SK-N-SH treated with all-trans-retinoic acid at 6 μM for 48 hours (cell line): ENCODE measurements around the gene TNFRSF21.
A peak's percentile ranks its signal among the peaks of the same experiment; 100 is the strongest.

Experiments
- ATAC-seq: fragments of 200-7000 bp; cut with Tn5 transposase; 3 replicates; pipeline ENCODE4 v1.9.1; 2020; ENCODE audit warnings: mild to moderate bottlenecking, moderate library complexity
- ARNTL ChIP-seq: fragments of 450-650 bp; formaldehyde crosslinking; IDR thresholded peaks from 2 replicates; pipeline ENCODE4 v1.5.0; 2020; ENCODE audit warnings: low read depth, mild to moderate bottlenecking, moderate library complexity, borderline replicate concordance
- BACH2 ChIP-seq: fragments of 250-450 bp; sonication (Bioruptor Pico); IDR thresholded peaks from 2 replicates; pipeline ENCODE4 v1.9.0; 2021; ENCODE audit warnings: mild to moderate bottlenecking, borderline replicate concordance
- CREB5 ChIP-seq: fragments of 250-450 bp; sonication (Bioruptor Pico); IDR thresholded peaks from 2 replicates; pipeline ENCODE4 v1.5.1; 2020; ENCODE audit warnings: low read depth, mild to moderate bottlenecking, moderate library complexity
- CSDC2 ChIP-seq: fragments of 250-450 bp; sonication (Bioruptor Pico); IDR thresholded peaks from 2 replicates; pipeline ENCODE4 v1.5.0; 2020; ENCODE audit warnings: mild to moderate bottlenecking, moderate library complexity
- CSRNP3 ChIP-seq: fragments of 250-450 bp; sonication (Bioruptor Pico); IDR thresholded peaks from 2 replicates; pipeline ENCODE4 v1.5.1; 2021; ENCODE audit warnings: mild to moderate bottlenecking, moderate library complexity
- ESRRG ChIP-seq: fragments of 250-450 bp; sonication (Bioruptor Pico); IDR thresholded peaks from 2 replicates; pipeline ENCODE4 v1.6.1; 2021; ENCODE audit warnings: mild to moderate bottlenecking
- GLIS3 ChIP-seq: fragments of 250-450 bp; sonication (Bioruptor Pico); IDR thresholded peaks from 2 replicates; pipeline ENCODE4 v1.5.0; 2020; ENCODE audit warnings: mild to moderate bottlenecking, moderate library complexity
- ISL1 ChIP-seq: fragments of 250-450 bp; sonication (Bioruptor Pico); IDR thresholded peaks from 2 replicates; pipeline ENCODE4 v2.1.2; 2022; ENCODE audit warnings: mild to moderate bottlenecking, moderate library complexity
- POU6F1 ChIP-seq: fragments of 250-450 bp; sonication (Bioruptor Pico); IDR thresholded peaks from 2 replicates; pipeline ENCODE4 v1.8.0; 2021; ENCODE audit warnings: low read depth, mild to moderate bottlenecking, moderate library complexity, borderline replicate concordance
- PPARA ChIP-seq: fragments of 250-450 bp; sonication (Bioruptor Pico); IDR thresholded peaks from 2 replicates; pipeline ENCODE4 v1.5.0; 2020; ENCODE audit warnings: mild to moderate bottlenecking, borderline replicate concordance
- SNAI2 ChIP-seq: fragments of 250-450 bp; sonication (Bioruptor Pico); IDR thresholded peaks from 2 replicates; pipeline ENCODE4 v1.5.0; 2020; ENCODE audit warnings: mild to moderate bottlenecking, moderate library complexity
- TCF4 ChIP-seq: fragments of 250-450 bp; sonication (Bioruptor Pico); IDR thresholded peaks from 2 replicates; pipeline ENCODE4 v1.8.0; 2021; ENCODE audit warnings: mild to moderate bottlenecking, moderate library complexity, borderline replicate concordance
- TOX ChIP-seq: fragments of 250-450 bp; sonication (Bioruptor Pico); IDR thresholded peaks from 2 replicates; pipeline ENCODE4 v1.8.0; 2021; ENCODE audit warnings: mild to moderate bottlenecking, moderate library complexity, borderline replicate concordance
- ZC3H10 ChIP-seq: fragments of 250-450 bp; sonication (Bioruptor Pico); IDR thresholded peaks from 2 replicates; pipeline ENCODE4 v1.5.1; 2021; ENCODE audit warnings: mild to moderate bottlenecking, moderate library complexity
- ZFP3 ChIP-seq: fragments of 250-450 bp; sonication (Bioruptor Pico); IDR thresholded peaks from 2 replicates; pipeline ENCODE4 v1.5.0; 2020; ENCODE audit warnings: mild to moderate bottlenecking, moderate library complexity
- ZFP30 ChIP-seq: fragments of 450-650 bp; formaldehyde crosslinking; IDR thresholded peaks from 2 replicates; pipeline ENCODE4 v1.5.0; 2022; ENCODE audit warnings: mild to moderate bottlenecking, moderate library complexity
- ZNF565 ChIP-seq: fragments of 450-650 bp; formaldehyde crosslinking; conservative IDR thresholded peaks from 2 replicates; pipeline ENCODE4 v1.5.0; 2020; ENCODE audit warnings: low read depth, mild to moderate bottlenecking, moderate library complexity
- ZNF70 ChIP-seq: fragments of 450-650 bp; formaldehyde crosslinking; IDR thresholded peaks from 2 replicates; pipeline ENCODE4 v1.5.0; 2020; ENCODE audit warnings: mild to moderate bottlenecking, moderate library complexity
- ZNF8 ChIP-seq: fragments of 450-650 bp; formaldehyde crosslinking; IDR thresholded peaks from 2 replicates; pipeline ENCODE4 v1.5.0; 2020; ENCODE audit warnings: mild to moderate bottlenecking, moderate library complexity
- TF ChIP-seq, protein P1 (sequence below): fragments of 250-450 bp; sonication (Bioruptor Pico); IDR thresholded peaks from 2 replicates; pipeline ENCODE4 v1.8.0; 2020; ENCODE audit warnings: mild to moderate bottlenecking, moderate library complexity, borderline replicate concordance

Gene TNFRSF21

GRCh38 chr6:47203266-47203937 lies 106.3 kb downstream of the TNFRSF21 start:
- ATAC-seq = no peak
- no peak for TF ChIP-seq ZC3H10 (CRISPR knock-in tag)
- TF ChIP-seq BACH2 (CRISPR knock-in tag) = no peak
- no peak for TF ChIP-seq ZFP3 (CRISPR knock-in tag)
- TF ChIP-seq CSDC2 (CRISPR knock-in tag) = no peak
- no peak for TF ChIP-seq GLIS3 (CRISPR knock-in tag)
- no peak for TF ChIP-seq ISL1 (CRISPR knock-in tag)
- no peak for TF ChIP-seq POU6F1 (CRISPR knock-in tag)
- TF ChIP-seq PPARA (CRISPR knock-in tag) = no peak

DNA sequence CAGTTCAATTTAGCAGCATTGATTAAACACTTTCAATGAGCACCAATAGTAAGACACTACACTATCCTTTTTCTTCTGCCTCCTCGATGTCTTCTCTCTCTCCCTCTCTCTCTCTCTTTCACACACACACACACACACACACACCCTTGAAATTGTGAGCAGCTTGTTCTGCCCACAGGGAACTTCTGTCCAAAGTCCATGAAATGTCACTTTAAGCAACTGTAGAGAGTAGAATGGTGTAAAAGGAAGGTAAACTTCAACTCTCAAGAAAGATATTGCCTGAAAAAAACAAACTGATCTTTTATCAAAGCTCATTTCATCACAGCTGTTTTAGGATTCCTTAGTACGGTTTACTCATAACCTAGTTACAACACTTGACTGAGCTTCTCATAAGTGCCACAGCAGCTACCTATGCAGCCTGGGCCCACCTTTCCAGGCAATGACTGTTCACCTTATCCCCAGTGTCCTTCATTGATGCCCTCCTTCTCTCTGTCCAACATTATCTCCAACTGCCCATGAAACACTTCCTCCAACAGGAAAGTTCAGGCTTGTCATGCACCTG lies 107.0 kb downstream of the TNFRSF21 start:
- no peak for TF ChIP-seq ARNTL (CRISPR knock-in tag)
- ATAC-seq = no peak

- no peak for ATAC-seq
- TF ChIP-seq ISL1 (CRISPR knock-in tag) = peak; percentile 45
- no peak for TF ChIP-seq ZNF565 (CRISPR knock-in tag)
These were observed 109.0 kb downstream of the TNFRSF21 start for GRCh38 chr6:47200536-47201334.

- ATAC-seq = no peak
- TF ChIP-seq POU6F1 (CRISPR knock-in tag) (no peak), TCF4 (CRISPR knock-in tag) (no peak), CREB5 (CRISPR knock-in tag) (no peak), ZNF565 (CRISPR knock-in tag) (no peak), PPARA (CRISPR knock-in tag) (no peak), TOX (CRISPR knock-in tag) (no peak), BACH2 (CRISPR knock-in tag) (no peak), ZNF8 (CRISPR knock-in tag) (no peak), ZC3H10 (CRISPR knock-in tag) (no peak), CSRNP3 (CRISPR knock-in tag) (no peak), ZFP30 (CRISPR knock-in tag) (no peak), ESRRG (CRISPR knock-in tag) (no peak), ZFP3 (CRISPR knock-in tag) (no peak), ZNF70 (CRISPR knock-in tag) (no peak), GLIS3 (CRISPR knock-in tag) (no peak), SNAI2 (CRISPR knock-in tag) (no peak), ARNTL (CRISPR knock-in tag) (no peak)
- TF ChIP-seq, protein P1, sequence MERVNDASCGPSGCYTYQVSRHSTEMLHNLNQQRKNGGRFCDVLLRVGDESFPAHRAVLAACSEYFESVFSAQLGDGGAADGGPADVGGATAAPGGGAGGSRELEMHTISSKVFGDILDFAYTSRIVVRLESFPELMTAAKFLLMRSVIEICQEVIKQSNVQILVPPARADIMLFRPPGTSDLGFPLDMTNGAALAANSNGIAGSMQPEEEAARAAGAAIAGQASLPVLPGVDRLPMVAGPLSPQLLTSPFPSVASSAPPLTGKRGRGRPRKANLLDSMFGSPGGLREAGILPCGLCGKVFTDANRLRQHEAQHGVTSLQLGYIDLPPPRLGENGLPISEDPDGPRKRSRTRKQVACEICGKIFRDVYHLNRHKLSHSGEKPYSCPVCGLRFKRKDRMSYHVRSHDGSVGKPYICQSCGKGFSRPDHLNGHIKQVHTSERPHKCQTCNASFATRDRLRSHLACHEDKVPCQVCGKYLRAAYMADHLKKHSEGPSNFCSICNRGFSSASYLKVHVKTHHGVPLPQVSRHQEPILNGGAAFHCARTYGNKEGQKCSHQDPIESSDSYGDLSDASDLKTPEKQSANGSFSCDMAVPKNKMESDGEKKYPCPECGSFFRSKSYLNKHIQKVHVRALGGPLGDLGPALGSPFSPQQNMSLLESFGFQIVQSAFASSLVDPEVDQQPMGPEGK = no peak
These were observed 111.7 kb downstream of the TNFRSF21 start for GRCh38 chr6:47197682-47198640.
